SK-N-SH treated with all-trans-retinoic acid at 6 μM for 48 hours (cell line): ENCODE results near the gene FIGNL1.

ENCODE experiments used
- ATAC-seq: fragments of 200-7000 bp; cut with Tn5 transposase; 3 replicates; pipeline ENCODE4 v1.9.1; 2020; ENCODE audit warnings: mild to moderate bottlenecking, moderate library complexity
- ARNTL ChIP-seq: fragments of 450-650 bp; formaldehyde crosslinking; IDR thresholded peaks from 2 replicates; pipeline ENCODE4 v1.5.0; 2020; ENCODE audit warnings: low read depth, mild to moderate bottlenecking, moderate library complexity, borderline replicate concordance
- BACH2 ChIP-seq: fragments of 250-450 bp; sonication (Bioruptor Pico); IDR thresholded peaks from 2 replicates; pipeline ENCODE4 v1.9.0; 2021; ENCODE audit warnings: mild to moderate bottlenecking, borderline replicate concordance
- CSDC2 ChIP-seq: fragments of 250-450 bp; sonication (Bioruptor Pico); IDR thresholded peaks from 2 replicates; pipeline ENCODE4 v1.5.0; 2020; ENCODE audit warnings: mild to moderate bottlenecking, moderate library complexity
- CSRNP3 ChIP-seq: fragments of 250-450 bp; sonication (Bioruptor Pico); IDR thresholded peaks from 2 replicates; pipeline ENCODE4 v1.5.1; 2021; ENCODE audit warnings: mild to moderate bottlenecking, moderate library complexity
- ESRRG ChIP-seq: fragments of 250-450 bp; sonication (Bioruptor Pico); IDR thresholded peaks from 2 replicates; pipeline ENCODE4 v1.6.1; 2021; ENCODE audit warnings: mild to moderate bottlenecking
- GLIS3 ChIP-seq: fragments of 250-450 bp; sonication (Bioruptor Pico); IDR thresholded peaks from 2 replicates; pipeline ENCODE4 v1.5.0; 2020; ENCODE audit warnings: mild to moderate bottlenecking, moderate library complexity
- ISL1 ChIP-seq: fragments of 250-450 bp; sonication (Bioruptor Pico); IDR thresholded peaks from 2 replicates; pipeline ENCODE4 v2.1.2; 2022; ENCODE audit warnings: mild to moderate bottlenecking, moderate library complexity
- OSR1 ChIP-seq: fragments of 250-450 bp; sonication (Bioruptor Pico); IDR thresholded peaks from 2 replicates; pipeline ENCODE4 v1.8.0; 2022; ENCODE audit warnings: moderate library complexity, mild to moderate bottlenecking, inconsistent platforms
- PATZ1 ChIP-seq: fragments of 250-450 bp; sonication (Bioruptor Pico); IDR thresholded peaks from 2 replicates; pipeline ENCODE4 v1.8.0; 2020; ENCODE audit warnings: mild to moderate bottlenecking, moderate library complexity, borderline replicate concordance
- PPARA ChIP-seq: fragments of 250-450 bp; sonication (Bioruptor Pico); IDR thresholded peaks from 2 replicates; pipeline ENCODE4 v1.5.0; 2020; ENCODE audit warnings: mild to moderate bottlenecking, borderline replicate concordance
- RARB ChIP-seq: fragments of 250-450 bp; sonication (Bioruptor Pico); IDR thresholded peaks from 2 replicates; pipeline ENCODE4 v1.8.0; 2021; ENCODE audit warnings: mild to moderate bottlenecking, moderate library complexity
- SNAI2 ChIP-seq: fragments of 250-450 bp; sonication (Bioruptor Pico); IDR thresholded peaks from 2 replicates; pipeline ENCODE4 v1.5.0; 2020; ENCODE audit warnings: mild to moderate bottlenecking, moderate library complexity
- TCF4 ChIP-seq: fragments of 250-450 bp; sonication (Bioruptor Pico); IDR thresholded peaks from 2 replicates; pipeline ENCODE4 v1.8.0; 2021; ENCODE audit warnings: mild to moderate bottlenecking, moderate library complexity, borderline replicate concordance
- TOX ChIP-seq: fragments of 250-450 bp; sonication (Bioruptor Pico); IDR thresholded peaks from 2 replicates; pipeline ENCODE4 v1.8.0; 2021; ENCODE audit warnings: mild to moderate bottlenecking, moderate library complexity, borderline replicate concordance
- ZC3H10 ChIP-seq: fragments of 250-450 bp; sonication (Bioruptor Pico); IDR thresholded peaks from 2 replicates; pipeline ENCODE4 v1.5.1; 2021; ENCODE audit warnings: mild to moderate bottlenecking, moderate library complexity
- ZFP3 ChIP-seq: fragments of 250-450 bp; sonication (Bioruptor Pico); IDR thresholded peaks from 2 replicates; pipeline ENCODE4 v1.5.0; 2020; ENCODE audit warnings: mild to moderate bottlenecking, moderate library complexity
- ZFP30 ChIP-seq: fragments of 450-650 bp; formaldehyde crosslinking; IDR thresholded peaks from 2 replicates; pipeline ENCODE4 v1.5.0; 2022; ENCODE audit warnings: mild to moderate bottlenecking, moderate library complexity
- ZNF565 ChIP-seq: fragments of 450-650 bp; formaldehyde crosslinking; conservative IDR thresholded peaks from 2 replicates; pipeline ENCODE4 v1.5.0; 2020; ENCODE audit warnings: low read depth, mild to moderate bottlenecking, moderate library complexity
- ZNF70 ChIP-seq: fragments of 450-650 bp; formaldehyde crosslinking; IDR thresholded peaks from 2 replicates; pipeline ENCODE4 v1.5.0; 2020; ENCODE audit warnings: mild to moderate bottlenecking, moderate library complexity
- ZNF8 ChIP-seq: fragments of 450-650 bp; formaldehyde crosslinking; IDR thresholded peaks from 2 replicates; pipeline ENCODE4 v1.5.0; 2020; ENCODE audit warnings: mild to moderate bottlenecking, moderate library complexity
- TF ChIP-seq, protein P1 (sequence below): fragments of 250-450 bp; sonication (Bioruptor Pico); IDR thresholded peaks from 2 replicates; pipeline ENCODE4 v1.8.0; 2021; ENCODE audit warnings: low read depth, mild to moderate bottlenecking, moderate library complexity, borderline replicate concordance
- TF ChIP-seq, protein P2 (sequence below): fragments of 250-450 bp; sonication (Bioruptor Pico); IDR thresholded peaks from 2 replicates; pipeline ENCODE4 v1.5.1; 2020; ENCODE audit warnings: low read depth, mild to moderate bottlenecking, moderate library complexity
- TF ChIP-seq, protein P3 (sequence below): fragments of 250-450 bp; sonication (Bioruptor Pico); IDR thresholded peaks from 2 replicates; pipeline ENCODE4 v1.5.0; 2020; ENCODE audit warnings: mild to moderate bottlenecking, moderate library complexity

The FIGNL1 gene

GRCh38 chr7:50422858-50423257, 27.3 kb downstream of the FIGNL1 start:
- TF ChIP-seq ZC3H10 (CRISPR knock-in tag) (no peak), ZNF8 (no peak), PPARA (CRISPR knock-in tag) (no peak), PATZ1 (no peak), TCF4 (CRISPR knock-in tag) (no peak), BACH2 (CRISPR knock-in tag) (no peak), CSDC2 (no peak), ARNTL (CRISPR knock-in tag) (no peak), ZNF70 (CRISPR knock-in tag) (no peak), OSR1 (CRISPR knock-in tag) (no peak), SNAI2 (CRISPR knock-in tag) (no peak), CSRNP3 (CRISPR knock-in tag) (no peak), GLIS3 (CRISPR knock-in tag) (no peak), TOX (CRISPR knock-in tag) (no peak), ZNF565 (CRISPR knock-in tag) (no peak)
- TF ChIP-seq, protein P1, sequence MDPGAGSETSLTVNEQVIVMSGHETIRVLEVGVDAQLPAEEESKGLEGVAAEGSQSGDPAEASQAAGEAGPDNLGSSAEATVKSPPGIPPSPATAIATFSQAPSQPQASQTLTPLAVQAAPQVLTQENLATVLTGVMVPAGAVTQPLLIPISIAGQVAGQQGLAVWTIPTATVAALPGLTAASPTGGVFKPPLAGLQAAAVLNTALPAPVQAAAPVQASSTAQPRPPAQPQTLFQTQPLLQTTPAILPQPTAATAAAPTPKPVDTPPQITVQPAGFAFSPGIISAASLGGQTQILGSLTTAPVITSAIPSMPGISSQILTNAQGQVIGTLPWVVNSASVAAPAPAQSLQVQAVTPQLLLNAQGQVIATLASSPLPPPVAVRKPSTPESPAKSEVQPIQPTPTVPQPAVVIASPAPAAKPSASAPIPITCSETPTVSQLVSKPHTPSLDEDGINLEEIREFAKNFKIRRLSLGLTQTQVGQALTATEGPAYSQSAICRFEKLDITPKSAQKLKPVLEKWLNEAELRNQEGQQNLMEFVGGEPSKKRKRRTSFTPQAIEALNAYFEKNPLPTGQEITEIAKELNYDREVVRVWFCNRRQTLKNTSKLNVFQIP: no peak
- TF ChIP-seq, protein P2, sequence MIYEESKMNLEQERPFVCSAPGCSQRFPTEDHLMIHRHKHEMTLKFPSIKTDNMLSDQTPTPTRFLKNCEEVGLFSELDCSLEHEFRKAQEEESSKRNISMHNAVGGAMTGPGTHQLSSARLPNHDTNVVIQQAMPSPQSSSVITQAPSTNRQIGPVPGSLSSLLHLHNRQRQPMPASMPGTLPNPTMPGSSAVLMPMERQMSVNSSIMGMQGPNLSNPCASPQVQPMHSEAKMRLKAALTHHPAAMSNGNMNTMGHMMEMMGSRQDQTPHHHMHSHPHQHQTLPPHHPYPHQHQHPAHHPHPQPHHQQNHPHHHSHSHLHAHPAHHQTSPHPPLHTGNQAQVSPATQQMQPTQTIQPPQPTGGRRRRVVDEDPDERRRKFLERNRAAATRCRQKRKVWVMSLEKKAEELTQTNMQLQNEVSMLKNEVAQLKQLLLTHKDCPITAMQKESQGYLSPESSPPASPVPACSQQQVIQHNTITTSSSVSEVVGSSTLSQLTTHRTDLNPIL (CRISPR knock-in tag): no peak
- no peak for ATAC-seq

DNA sequence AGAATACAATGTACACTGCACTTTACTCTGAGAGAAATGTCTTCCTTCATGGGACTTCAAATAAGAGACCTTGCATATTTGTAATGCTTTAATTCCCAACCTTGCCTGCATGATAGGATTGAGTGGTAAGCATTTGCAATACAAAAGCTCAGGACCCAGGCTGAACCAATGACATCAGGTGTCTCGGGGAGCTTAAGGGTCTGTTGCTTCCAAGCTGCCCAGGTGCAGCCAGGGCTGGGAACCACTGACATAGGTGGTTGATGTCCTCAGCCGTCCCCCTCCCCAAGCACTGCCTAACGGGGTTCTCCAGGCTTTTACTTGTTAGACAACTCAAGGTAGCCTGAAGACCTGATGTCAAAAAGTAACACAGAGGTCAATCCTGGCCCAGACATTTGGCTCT, 29.1 kb downstream of the FIGNL1 start:
- TF ChIP-seq ESRRG (CRISPR knock-in tag) (no peak), ZFP3 (no peak), ZFP30 (CRISPR knock-in tag) (no peak), CSDC2 (no peak), BACH2 (CRISPR knock-in tag) (no peak), ARNTL (CRISPR knock-in tag) (no peak), ISL1 (no peak), RARB (CRISPR knock-in tag) (no peak), PATZ1 (no peak), ZNF8 (no peak), TCF4 (CRISPR knock-in tag) (no peak), GLIS3 (CRISPR knock-in tag) (no peak), TOX (CRISPR knock-in tag) (no peak), OSR1 (CRISPR knock-in tag) (no peak), SNAI2 (CRISPR knock-in tag) (no peak), ZC3H10 (CRISPR knock-in tag) (no peak)
- TF ChIP-seq, protein P3, sequence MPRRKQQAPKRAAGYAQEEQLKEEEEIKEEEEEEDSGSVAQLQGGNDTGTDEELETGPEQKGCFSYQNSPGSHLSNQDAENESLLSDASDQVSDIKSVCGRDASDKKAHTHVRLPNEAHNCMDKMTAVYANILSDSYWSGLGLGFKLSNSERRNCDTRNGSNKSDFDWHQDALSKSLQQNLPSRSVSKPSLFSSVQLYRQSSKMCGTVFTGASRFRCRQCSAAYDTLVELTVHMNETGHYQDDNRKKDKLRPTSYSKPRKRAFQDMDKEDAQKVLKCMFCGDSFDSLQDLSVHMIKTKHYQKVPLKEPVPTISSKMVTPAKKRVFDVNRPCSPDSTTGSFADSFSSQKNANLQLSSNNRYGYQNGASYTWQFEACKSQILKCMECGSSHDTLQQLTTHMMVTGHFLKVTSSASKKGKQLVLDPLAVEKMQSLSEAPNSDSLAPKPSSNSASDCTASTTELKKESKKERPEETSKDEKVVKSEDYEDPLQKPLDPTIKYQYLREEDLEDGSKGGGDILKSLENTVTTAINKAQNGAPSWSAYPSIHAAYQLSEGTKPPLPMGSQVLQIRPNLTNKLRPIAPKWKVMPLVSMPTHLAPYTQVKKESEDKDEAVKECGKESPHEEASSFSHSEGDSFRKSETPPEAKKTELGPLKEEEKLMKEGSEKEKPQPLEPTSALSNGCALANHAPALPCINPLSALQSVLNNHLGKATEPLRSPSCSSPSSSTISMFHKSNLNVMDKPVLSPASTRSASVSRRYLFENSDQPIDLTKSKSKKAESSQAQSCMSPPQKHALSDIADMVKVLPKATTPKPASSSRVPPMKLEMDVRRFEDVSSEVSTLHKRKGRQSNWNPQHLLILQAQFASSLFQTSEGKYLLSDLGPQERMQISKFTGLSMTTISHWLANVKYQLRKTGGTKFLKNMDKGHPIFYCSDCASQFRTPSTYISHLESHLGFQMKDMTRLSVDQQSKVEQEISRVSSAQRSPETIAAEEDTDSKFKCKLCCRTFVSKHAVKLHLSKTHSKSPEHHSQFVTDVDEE (CRISPR knock-in tag): no peak
- no peak for ATAC-seq
